GM06990 (cell line): ENCODE results near the gene CCNK.

ENCODE experiments used
- DNase-seq: peaks from one replicate; pipeline ENCODE4 v3.0.0-alpha.2; 2011; ENCODE audit not compliant: insufficient read length; ENCODE audit errors: extremely low read depth
- H3K27me3 ChIP-seq: replicated peaks from 2 replicates; pipeline ENCODE4 v1.6.0; 2011; ENCODE audit warnings: low read length; ENCODE audit not compliant: control insufficient read depth, insufficient read depth
- H3K36me3 ChIP-seq: 2 replicates; pipeline ENCODE4 v1.5.1; 2011; ENCODE audit warnings: low read length; ENCODE audit not compliant: control insufficient read depth, insufficient read depth
- H3K4me3 ChIP-seq: replicated peaks from 2 replicates; pipeline ENCODE4 v1.5.1; 2011; ENCODE audit warnings: low read depth, mild to moderate bottlenecking, control low read depth, low read length
- CTCF ChIP-seq: IDR thresholded peaks from 2 replicates; pipeline ENCODE4 v1.5.1; 2011; ENCODE audit warnings: low read length, control low read depth, mild to moderate bottlenecking, inconsistent platforms; ENCODE audit not compliant: insufficient read depth, poor library complexity, severe bottlenecking

Gene CCNK

GRCh38 chr14:99497894-99498293 lies 16.7 kb downstream of the CCNK start:
- no peak for TF ChIP-seq CTCF
- H3K36me3 ChIP-seq = peaks cover 21% of the 10 kb centered on the region

GRCh38 chr14:99502989-99503421 lies 21.8 kb downstream of the CCNK start:
- no peak for TF ChIP-seq CTCF
- H3K36me3 ChIP-seq = peaks cover 27% of the 10 kb centered on the region
- no peaks in the 10 kb centered on the region for H3K27me3 ChIP-seq
- no peak overlapping the region for H3K4me3 ChIP-seq
- no peak for DNase-seq

More at GRCh38 chr14:99497894-99498293, 16.7 kb downstream of the CCNK start:
- Histone ChIP-seq H3K4me3 (no peak overlapping the region), H3K27me3 (no peaks in the 10 kb centered on the region)
- no peak for DNase-seq

GRCh38 chr14:99503848-99504453 lies 22.7 kb downstream of the CCNK start:
- DNase-seq = no peak
- Histone ChIP-seq H3K27me3 (no peaks in the 10 kb centered on the region), H3K4me3 (no peak overlapping the region), H3K36me3 (peaks cover 35% of the 10 kb centered on the region)
- no peak for TF ChIP-seq CTCF

- no peaks in the 10 kb centered on the region for H3K27me3 ChIP-seq
- no peak for TF ChIP-seq CTCF
- DNase-seq = no peak
- H3K4me3 ChIP-seq = no peak overlapping the region
- H3K36me3 ChIP-seq = peaks cover 42% of the 10 kb centered on the region
Measured at GRCh38 chr14:99505089-99505488, 23.9 kb downstream of the CCNK start.

- no peak for TF ChIP-seq CTCF
- Histone ChIP-seq H3K4me3 (no peak overlapping the region), H3K27me3 (no peaks in the 10 kb centered on the region), H3K36me3 (peaks cover 43% of the 10 kb centered on the region)
- DNase-seq = no peak
Measured at GRCh38 chr14:99506276-99506675, 25.1 kb downstream of the CCNK start.

GRCh38 chr14:99507860-99508640 lies 26.8 kb downstream of the CCNK start:
- no peak for DNase-seq
- H3K4me3 ChIP-seq = no peak overlapping the region
- no peak for TF ChIP-seq CTCF
- H3K36me3 ChIP-seq = peaks cover 39% of the 10 kb centered on the region
- H3K27me3 ChIP-seq = no peaks in the 10 kb centered on the region
